ENCODE data around the gene BPIFA3. TPM values are rescaled to one million over a fixed set of nuclear protein-coding genes. Genes with fewer than 3 reads are reported as not detected.

Gene BPIFA3
- total RNA-seq (2021) = not detected in 2 replicates
- not detected for Bru-seq, nascent RNA
- not detected for BruChase-seq, experiment 1, labeled RNA remaining after a 2-hour chase
- not detected for BruChase-seq, experiment 2, labeled RNA remaining after a 6-hour chase
- long read RNA-seq = 0 reads

- Histone ChIP-seq H4K20me1 (ENCODE audit: insufficient read depth) (no peaks in the 10 kb centered on the region), H3K4me3 (no peak within 1 kb of the TSS), H3K27me3 (ENCODE audit: insufficient read depth, low read depth) (peaks cover 37% of the 10 kb centered on the region), H3F3A (ENCODE audit: insufficient read depth, low read depth) (no peaks in the 10 kb centered on the region), H3K9me2 (ENCODE audit: insufficient read depth) (no peaks in the 10 kb centered on the region), H2AFZ (no peak within 1 kb of the TSS), H3K9me3 (ENCODE audit: insufficient read depth, low read depth) (no peaks in the 10 kb centered on the region), H3K36me3 (ENCODE audit: low read depth) (no peaks in the 10 kb centered on the region), H3K4me2 (no peak within 1 kb of the TSS), H3K79me2 (ENCODE audit: low read depth) (no peaks in the 10 kb centered on the region), H3K4me1 (replicated peaks; ENCODE audit: insufficient read depth) (no peaks in the 10 kb centered on the region), H3K27ac (no peak within 1 kb of the TSS)
- BruUV-seq (replicated peaks) = no TSS peak
- intact Hi-C loops (cut with micrococcal nuclease; ENCODE audit: unreplicated experiment) = no loop called here
- no peak for DNase-seq
- TF ChIP-seq EZH2 (IDR thresholded peaks at IDR 0.05; ENCODE audit: low read depth) = no peak
- TF ChIP-seq, protein P1, sequence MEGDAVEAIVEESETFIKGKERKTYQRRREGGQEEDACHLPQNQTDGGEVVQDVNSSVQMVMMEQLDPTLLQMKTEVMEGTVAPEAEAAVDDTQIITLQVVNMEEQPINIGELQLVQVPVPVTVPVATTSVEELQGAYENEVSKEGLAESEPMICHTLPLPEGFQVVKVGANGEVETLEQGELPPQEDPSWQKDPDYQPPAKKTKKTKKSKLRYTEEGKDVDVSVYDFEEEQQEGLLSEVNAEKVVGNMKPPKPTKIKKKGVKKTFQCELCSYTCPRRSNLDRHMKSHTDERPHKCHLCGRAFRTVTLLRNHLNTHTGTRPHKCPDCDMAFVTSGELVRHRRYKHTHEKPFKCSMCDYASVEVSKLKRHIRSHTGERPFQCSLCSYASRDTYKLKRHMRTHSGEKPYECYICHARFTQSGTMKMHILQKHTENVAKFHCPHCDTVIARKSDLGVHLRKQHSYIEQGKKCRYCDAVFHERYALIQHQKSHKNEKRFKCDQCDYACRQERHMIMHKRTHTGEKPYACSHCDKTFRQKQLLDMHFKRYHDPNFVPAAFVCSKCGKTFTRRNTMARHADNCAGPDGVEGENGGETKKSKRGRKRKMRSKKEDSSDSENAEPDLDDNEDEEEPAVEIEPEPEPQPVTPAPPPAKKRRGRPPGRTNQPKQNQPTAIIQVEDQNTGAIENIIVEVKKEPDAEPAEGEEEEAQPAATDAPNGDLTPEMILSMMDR (conservative IDR thresholded peaks at IDR 0.05) = no peak
- CTCF ChIA-PET = no interaction called here
- POLR2A ChIA-PET (ENCODE audit: unreplicated experiment) = no interaction called here
Observed at GRCh38 chr20:33217052-33217451, at the start of gene BPIFA3. BPIFA3 (plus strand) TSS chr20:33217352; CDS start chr20:33217537, 185 bp downstream.

GRCh38 chr20:33167859-33168258 is 49.3 kb upstream of the BPIFA3 start, which contains the start of gene BPIFA2:
BPIFA2 (plus strand) TSS chr20:33168159; CDS start chr20:33169146, 987 bp downstream.
- Histone ChIP-seq H3K4me3 (no peak within 1 kb of the TSS), H3K4me1 (replicated peaks; ENCODE audit: insufficient read depth) (no peaks in the 10 kb centered on the region), H3K9me3 (ENCODE audit: insufficient read depth, low read depth) (no peaks in the 10 kb centered on the region; the same call in 1 of the 2 replicates), H2AFZ (no peak within 1 kb of the TSS), H4K20me1 (ENCODE audit: insufficient read depth) (no peaks in the 10 kb centered on the region), H3K27me3 (ENCODE audit: insufficient read depth, low read depth) (peaks cover 3% of the 10 kb centered on the region), H3K27ac (no peak within 1 kb of the TSS), H3K9me2 (ENCODE audit: insufficient read depth) (no peaks in the 10 kb centered on the region), H3K4me2 (no peak within 1 kb of the TSS), H3K79me2 (ENCODE audit: low read depth) (no peaks in the 10 kb centered on the region), H3K36me3 (ENCODE audit: low read depth) (no peaks in the 10 kb centered on the region), H3F3A (ENCODE audit: insufficient read depth, low read depth) (no peaks in the 10 kb centered on the region)
- BruUV-seq (replicated peaks) = no TSS peak
- ChIA-PET CTCF (no interaction called here), POLR2A (ENCODE audit: unreplicated experiment) (no interaction called here)
- no peak for DNase-seq
- TF ChIP-seq, protein P1 (conservative IDR thresholded peaks at IDR 0.05) = no peak
- no peak for TF ChIP-seq EZH2 (IDR thresholded peaks at IDR 0.05; ENCODE audit: low read depth)
- intact Hi-C loops (cut with micrococcal nuclease; ENCODE audit: unreplicated experiment) = no loop called here

DNA sequence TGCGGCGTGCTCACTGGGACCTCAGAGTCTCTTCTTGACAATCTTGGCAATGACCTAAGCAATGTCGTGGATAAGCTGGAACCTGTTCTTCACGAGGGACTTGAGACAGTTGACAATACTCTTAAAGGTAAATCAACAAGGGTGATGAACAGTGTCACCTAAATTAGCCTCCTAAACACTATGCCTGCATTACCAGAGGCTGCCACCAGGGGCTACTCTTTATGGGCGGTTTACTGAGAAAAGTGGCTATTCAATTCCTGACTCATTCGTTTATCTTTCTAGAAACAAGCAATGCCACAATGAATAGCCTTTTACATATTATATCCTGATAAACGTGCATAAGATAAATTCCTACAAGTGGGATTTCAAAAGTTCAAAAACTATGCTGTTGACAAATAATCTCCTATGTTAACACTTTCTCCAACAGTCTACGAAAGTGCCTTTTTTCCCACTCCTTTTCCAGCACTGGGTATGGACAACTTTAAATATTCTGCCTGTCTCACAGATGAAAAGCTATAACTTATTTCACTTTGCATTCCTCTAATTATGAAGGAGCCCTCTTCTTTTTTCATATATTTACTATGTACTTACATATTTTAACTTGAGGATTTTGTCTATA is 47.9 kb upstream of the BPIFA3 start:
- no peak overlapping the region for H3K4me2 ChIP-seq
- no peak overlapping the region for H3K4me3 ChIP-seq
- no peaks in the 10 kb centered on the region for H3K9me2 ChIP-seq (ENCODE audit: insufficient read depth)
- BruUV-seq (replicated peaks) = no TSS peak
- H3K9me3 ChIP-seq (ENCODE audit: insufficient read depth, low read depth) = no peaks in the 10 kb centered on the region; the same call in 1 of the 2 replicates
- H3K4me1 ChIP-seq (replicated peaks; ENCODE audit: insufficient read depth) = no peaks in the 10 kb centered on the region
- no peaks in the 10 kb centered on the region for H3K79me2 ChIP-seq (ENCODE audit: low read depth)
- TF ChIP-seq, protein P1 (conservative IDR thresholded peaks at IDR 0.05) = peak; percentile 78
- TF ChIP-seq EZH2 (IDR thresholded peaks at IDR 0.05; ENCODE audit: low read depth) = no peak
- H2AFZ ChIP-seq = no peak overlapping the region
- H3F3A ChIP-seq (ENCODE audit: insufficient read depth, low read depth) = no peaks in the 10 kb centered on the region
- ChIA-PET POLR2A (ENCODE audit: unreplicated experiment) (no interaction called here), CTCF (no interaction called here)
- H4K20me1 ChIP-seq (ENCODE audit: insufficient read depth) = no peaks in the 10 kb centered on the region
- intact Hi-C loops (cut with micrococcal nuclease; ENCODE audit: unreplicated experiment) = no loop called here
- H3K27ac ChIP-seq = no peak overlapping the region
- no peaks in the 10 kb centered on the region; the same call in 1 of the 2 replicates for H3K27me3 ChIP-seq (ENCODE audit: insufficient read depth, low read depth)
- no peaks in the 10 kb centered on the region for H3K36me3 ChIP-seq (ENCODE audit: low read depth)
- no peak for DNase-seq
